Chondrocyte (in vitro differentiated cells): Measurements from ENCODE around the gene NDUFS4. TPM values are rescaled to one million over a fixed set of nuclear protein-coding genes. Genes with fewer than 3 reads are reported as not detected.

Source experiments
- DNase-seq: peaks from one replicate; pipeline ENCODE4 v3.0.0; 2021; ENCODE audit warnings: mixed read lengths, low spot score
- H3K27ac Mint-ChIP-seq: one replicate; pipeline ENCODE4 v1.8.0; 2021; ENCODE audit warnings: mild to moderate bottlenecking, moderate library complexity, mixed read lengths; ENCODE audit not compliant: unreplicated experiment
- H3K27me3 Mint-ChIP-seq: 2 replicates; pipeline ENCODE4 v1.8.0; 2021; ENCODE audit warnings: low read depth, mixed read lengths
- H3K36me3 Mint-ChIP-seq: 2 replicates; pipeline ENCODE4 v1.8.0; 2021; ENCODE audit warnings: low read depth, mixed read lengths
- H3K4me1 Mint-ChIP-seq: 2 replicates; pipeline ENCODE4 v1.8.0; 2021; ENCODE audit warnings: low read depth, mild to moderate bottlenecking, mixed read lengths
- H3K4me3 Mint-ChIP-seq: one replicate; pipeline ENCODE4 v1.8.0; 2021; ENCODE audit warnings: mild to moderate bottlenecking, moderate library complexity, mixed read lengths; ENCODE audit not compliant: unreplicated experiment
- H3K9me3 Mint-ChIP-seq: 2 replicates; pipeline ENCODE4 v1.8.0; 2021; ENCODE audit warnings: low read depth, mixed read lengths
- CTCF ChIP-seq: fragments of 200-600 bp; sonication (generic); IDR thresholded peaks from 2 replicates; pipeline ENCODE4 v1.5.0; 2021; ENCODE audit warnings: antibody characterized with exemption, mild to moderate bottlenecking, moderate library complexity
- total RNA-seq: library from RNA; stranded (reverse); gene quantifications from 3 replicates; pipeline ENCODE4 v1.2.1, GENCODE V29; 2021

The NDUFS4 gene
- total RNA-seq, 1 donor from 2014 or later: 66.9 TPM

- Mint-ChIP-seq H3K27ac (no peak overlapping the region), H3K36me3 (no peaks in the 10 kb centered on the region), H3K4me1 (peaks cover 14% of the 10 kb centered on the region), H3K27me3 (no peaks in the 10 kb centered on the region), H3K4me3 (no peak overlapping the region), H3K9me3 (no peaks in the 10 kb centered on the region)
- TF ChIP-seq CTCF: no peak
- DNase-seq: no peak
These were observed 9.0 kb downstream of the NDUFS4 start for GRCh38 chr5:53569453-53569852.

GRCh38 chr5:53571403-53571802 is 11.0 kb downstream of the NDUFS4 start:
- Mint-ChIP-seq H3K4me3 (no peak overlapping the region), H3K36me3 (no peaks in the 10 kb centered on the region), H3K9me3 (no peaks in the 10 kb centered on the region), H3K27ac (peak overlapping the region; percentile 9), H3K4me1 (peaks cover 14% of the 10 kb centered on the region), H3K27me3 (no peaks in the 10 kb centered on the region)
- no peak for TF ChIP-seq CTCF
- no peak for DNase-seq

GRCh38 chr5:53575101-53575500 is 14.7 kb downstream of the NDUFS4 start:
- H3K9me3 Mint-ChIP-seq: no peaks in the 10 kb centered on the region
- peaks cover 7% of the 10 kb centered on the region for H3K4me1 Mint-ChIP-seq
- no peak overlapping the region for H3K4me3 Mint-ChIP-seq
- no peaks in the 10 kb centered on the region for H3K27me3 Mint-ChIP-seq
- no peak for DNase-seq
- H3K27ac Mint-ChIP-seq: no peak overlapping the region
- no peak for TF ChIP-seq CTCF
- H3K36me3 Mint-ChIP-seq: no peaks in the 10 kb centered on the region

GRCh38 chr5:53575831-53576230 is 15.4 kb downstream of the NDUFS4 start:
- TF ChIP-seq CTCF: no peak
- Mint-ChIP-seq H3K4me3 (no peak overlapping the region), H3K9me3 (no peaks in the 10 kb centered on the region), H3K4me1 (peaks cover 7% of the 10 kb centered on the region), H3K27ac (no peak overlapping the region), H3K36me3 (no peaks in the 10 kb centered on the region), H3K27me3 (no peaks in the 10 kb centered on the region)
- DNase-seq: no peak

DNA sequence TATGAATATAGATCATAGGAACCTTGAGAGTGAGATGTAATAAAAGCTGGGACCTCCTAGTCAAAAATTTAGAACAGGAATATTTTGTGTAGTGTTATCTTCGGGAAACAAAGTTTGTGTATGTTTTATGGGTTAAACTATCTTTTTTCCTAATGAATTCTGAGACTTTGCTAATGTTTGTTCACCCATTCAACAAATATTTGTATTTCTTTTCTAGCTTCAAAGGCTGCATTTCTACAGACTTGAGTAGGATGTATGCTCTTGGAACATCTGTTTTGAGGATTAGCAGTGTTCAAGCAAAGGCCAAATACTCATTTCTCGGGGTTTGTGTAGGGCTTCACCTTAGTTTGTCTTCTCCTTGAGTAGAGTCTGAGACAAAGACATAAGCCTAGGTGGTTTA is 16.2 kb downstream of the NDUFS4 start:
- Mint-ChIP-seq H3K27me3 (no peaks in the 10 kb centered on the region), H3K4me3 (no peak overlapping the region), H3K4me1 (peaks cover 1% of the 10 kb centered on the region), H3K36me3 (no peaks in the 10 kb centered on the region), H3K9me3 (no peaks in the 10 kb centered on the region), H3K27ac (no peak overlapping the region)
- TF ChIP-seq CTCF: no peak
- no peak for DNase-seq
